Measurements from ENCODE around the gene RALGPS1.

RALGPS1 gene

GRCh38 chr9:127199001-127199791 lies 284.6 kb downstream of the RALGPS1 start:
- DNase-seq (ENCODE audit: low read depth in 2 of 3, low spot score in 1 of 3): peak; percentile 62 to 81 (median 67)

- DNase-seq (ENCODE audit: low read depth in 2 of 3, low spot score in 1 of 3): no peak
These were observed 285.7 kb downstream of the RALGPS1 start for GRCh38 chr9:127200106-127200862.

- no peak for DNase-seq (ENCODE audit: low read depth in 2 of 3, low spot score in 1 of 3)
These were observed 286.5 kb downstream of the RALGPS1 start for GRCh38 chr9:127201071-127201541.

- DNase-seq (ENCODE audit: low read depth in 2 of 3, low spot score in 1 of 3): no peak
These were observed 287.1 kb downstream of the RALGPS1 start for GRCh38 chr9:127201731-127202130.

- no peak for DNase-seq (ENCODE audit: low read depth in 2 of 3, low spot score in 1 of 3)
These were observed 288.0 kb downstream of the RALGPS1 start for GRCh38 chr9:127202461-127203169.

- no peak for DNase-seq (ENCODE audit: low read depth in 2 of 3, low spot score in 1 of 3)
These were observed 289.2 kb downstream of the RALGPS1 start for GRCh38 chr9:127203681-127204327.

GRCh38 chr9:127204771-127205470 lies 290.3 kb downstream of the RALGPS1 start:
- no peak for DNase-seq (ENCODE audit: low read depth in 2 of 3, low spot score in 1 of 3)

GRCh38 chr9:127205952-127206351 lies 291.4 kb downstream of the RALGPS1 start:
- no peak for DNase-seq (ENCODE audit: low read depth in 2 of 3, low spot score in 1 of 3)

- no peak for DNase-seq (ENCODE audit: low read depth in 2 of 3, low spot score in 1 of 3)
These were observed 292.1 kb downstream of the RALGPS1 start for GRCh38 chr9:127206666-127207065.

- no peak for DNase-seq (ENCODE audit: low read depth in 2 of 3, low spot score in 1 of 3)
These were observed 293.3 kb downstream of the RALGPS1 start for GRCh38 chr9:127207734-127208410.

- DNase-seq (ENCODE audit: low read depth in 2 of 3, low spot score in 1 of 3): no peak
These were observed 293.8 kb downstream of the RALGPS1 start for GRCh38 chr9:127208416-127208815.

- DNase-seq (ENCODE audit: low read depth in 2 of 3, low spot score in 1 of 3): no peak
These were observed 294.6 kb downstream of the RALGPS1 start for GRCh38 chr9:127209220-127209619.

GRCh38 chr9:127209948-127210640 lies 295.5 kb downstream of the RALGPS1 start:
- DNase-seq (ENCODE audit: low read depth in 2 of 3, low spot score in 1 of 3): no peak

- DNase-seq (ENCODE audit: low read depth in 2 of 3, low spot score in 1 of 3): no peak
These were observed 296.5 kb downstream of the RALGPS1 start for GRCh38 chr9:127210851-127211730.

- no peak for DNase-seq (ENCODE audit: low read depth in 2 of 3, low spot score in 1 of 3)
These were observed 297.4 kb downstream of the RALGPS1 start for GRCh38 chr9:127211983-127212382.

- DNase-seq (ENCODE audit: low read depth in 2 of 3, low spot score in 1 of 3): no peak
These were observed 297.9 kb downstream of the RALGPS1 start for GRCh38 chr9:127212453-127212852.

- no peak for DNase-seq (ENCODE audit: low read depth in 2 of 3, low spot score in 1 of 3)
These were observed 299.3 kb downstream of the RALGPS1 start for GRCh38 chr9:127213859-127214258.

Data from stimulated activated CD4-positive, alpha-beta T cell treated with anti-CD3 and anti-CD28 coated beads, Interleukin-12 subunit alpha, Interleukin-12 subunit beta, amount 100 ng/mL, for 48 hours (primary cell).